H54 (cell line): Measurements from ENCODE around the gene SKAP1.
"Not testable (repeated sequence)": the region's sequence is repeated elsewhere in the genome, so short reads cannot be mapped to it uniquely, and the experiment has no call there.

Source experiments
- DNase-seq: peaks from one replicate; pipeline ENCODE4 v3.0.0; 2011; ENCODE audit warnings: low spot score, mixed read lengths; ENCODE audit not compliant: insufficient read length
- FAIRE-seq: peaks from 3 replicates; lab custom pipeline; 2011; peaks lifted over from hg19 to GRCh38; lab: Jason Lieb, UNC
- POLR2A ChIP-seq: IDR thresholded peaks from 2 replicates; pipeline ENCODE4 v1.6.1; 2011; ENCODE audit warnings: low read depth, mild to moderate bottlenecking, low read length

Gene SKAP1

GRCh38 chr17:48295362-48296288 lies 134.4 kb downstream of the SKAP1 start:
- FAIRE-seq, result no peak
- no peak for DNase-seq
- TF ChIP-seq POLR2A, result no peak

- TF ChIP-seq POLR2A, result no peak
- FAIRE-seq (peak; percentile 98), DNase-seq (no peak)
These were observed 135.1 kb downstream of the SKAP1 start for GRCh38 chr17:48294806-48295361.

DNA sequence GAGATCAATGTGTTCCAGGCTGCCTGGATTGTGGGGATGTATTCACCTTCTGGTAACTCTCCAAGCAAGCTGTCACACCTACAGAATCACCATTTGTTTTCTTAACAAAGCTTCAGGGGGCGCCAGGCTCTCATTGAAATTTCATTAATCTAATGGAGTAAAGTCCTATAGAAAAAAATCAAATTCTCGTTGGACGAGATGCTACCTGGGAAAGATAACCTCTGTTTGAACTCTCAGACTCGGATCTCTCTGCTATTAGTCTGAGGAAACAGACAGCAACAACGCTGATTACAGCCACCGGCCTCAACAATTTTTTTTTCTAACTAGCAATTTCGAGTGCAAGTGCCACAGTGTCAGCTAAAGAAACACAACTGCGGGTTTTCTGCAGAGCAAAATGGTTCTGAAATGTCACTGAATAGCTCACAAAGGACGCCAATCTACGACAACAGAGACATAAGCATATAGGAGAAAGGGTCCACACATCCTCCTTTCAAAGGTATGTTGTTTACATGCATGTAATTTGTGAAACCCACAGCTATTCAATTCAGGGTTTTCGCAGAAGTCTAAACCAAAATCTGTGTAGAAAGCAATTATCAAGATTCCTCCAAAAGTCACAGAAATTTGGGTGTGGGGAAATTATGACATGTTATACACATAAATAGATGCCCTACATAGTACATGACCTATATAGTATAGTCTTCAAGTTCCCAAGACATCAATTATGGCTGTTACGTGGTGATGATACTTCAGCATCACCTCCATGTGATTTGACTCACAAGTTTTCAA lies 135.8 kb downstream of the SKAP1 start:
- DNase-seq, result no peak
- no peak for FAIRE-seq
- no peak for TF ChIP-seq POLR2A

GRCh38 chr17:48293319-48294019 lies 136.5 kb downstream of the SKAP1 start:
- FAIRE-seq, result peak; percentile 65
- no peak for TF ChIP-seq POLR2A
- DNase-seq, result no peak

DNA sequence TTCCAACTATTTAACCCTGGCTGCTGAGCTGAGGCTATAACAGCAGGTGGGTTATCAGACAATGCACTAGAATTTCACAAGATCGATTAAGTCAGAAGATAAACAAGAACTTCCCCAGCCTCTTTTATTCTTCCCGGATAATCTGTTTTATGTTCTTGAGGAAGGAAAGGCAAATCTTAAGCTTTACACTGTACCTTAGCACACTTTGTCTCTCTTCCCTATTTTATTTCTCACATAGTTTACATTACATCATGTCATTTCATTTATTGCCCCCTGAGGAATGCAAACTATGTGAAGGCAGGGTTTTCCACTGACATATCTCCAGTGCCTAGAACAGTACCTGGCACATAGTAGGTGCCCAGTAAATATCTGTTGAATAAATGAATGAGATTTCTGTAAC lies 139.6 kb downstream of the SKAP1 start:
- FAIRE-seq (no peak), DNase-seq (no peak)
- TF ChIP-seq POLR2A, result no peak

DNA sequence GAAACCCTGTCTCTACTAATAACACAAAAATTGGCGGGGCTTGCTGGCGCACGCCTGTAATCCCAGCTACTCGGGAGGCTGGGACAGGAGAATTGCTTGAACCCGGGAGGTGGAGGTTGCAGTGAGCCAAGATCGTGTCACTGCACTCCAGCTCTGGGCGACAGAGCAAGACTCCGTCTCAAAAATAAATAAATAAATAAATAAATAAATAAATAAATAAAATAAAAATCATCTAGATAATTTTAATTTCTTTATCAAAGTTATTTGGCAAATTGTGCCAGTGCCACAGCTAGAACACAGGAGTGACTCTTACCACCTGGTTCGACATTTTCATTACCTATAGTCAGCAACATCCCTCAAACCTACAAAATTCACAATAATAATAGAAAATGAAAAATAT lies 143.1 kb downstream of the SKAP1 start:
- not testable (repeated sequence) for FAIRE-seq, DNase-seq

GRCh38 chr17:48285614-48286013 lies 144.4 kb downstream of the SKAP1 start:
- no peak for TF ChIP-seq POLR2A
- FAIRE-seq (peak; percentile 57), DNase-seq (no peak)

DNA sequence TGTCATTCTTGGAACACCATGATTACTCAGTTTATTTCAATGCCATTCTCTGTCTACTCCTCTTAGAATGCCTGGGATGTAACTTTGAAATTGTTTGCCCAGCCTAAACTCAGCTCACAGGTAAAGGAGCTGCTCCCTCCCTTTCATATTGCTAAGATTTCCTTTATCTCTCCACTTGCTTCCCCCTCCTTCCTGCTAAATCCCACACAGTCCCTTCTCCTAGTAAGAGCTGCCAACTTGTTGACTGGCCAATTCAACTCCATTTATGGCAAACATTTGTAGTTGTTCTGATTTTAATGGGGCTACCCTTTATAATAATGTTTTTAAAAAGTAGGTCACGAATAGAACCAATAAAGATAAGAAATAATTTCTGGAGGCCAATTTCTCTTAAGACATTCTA lies 146.1 kb downstream of the SKAP1 start:
- DNase-seq (no peak), FAIRE-seq (peak; percentile 66)
- no peak for TF ChIP-seq POLR2A

GRCh38 chr17:48283411-48283810 lies 146.6 kb downstream of the SKAP1 start:
- no peak for DNase-seq
- peak; percentile 68 for FAIRE-seq
- no peak for TF ChIP-seq POLR2A

- no peak for TF ChIP-seq POLR2A
- no peak for DNase-seq
- peak; percentile 62 for FAIRE-seq
These were observed 147.7 kb downstream of the SKAP1 start for GRCh38 chr17:48282303-48282702.

DNA sequence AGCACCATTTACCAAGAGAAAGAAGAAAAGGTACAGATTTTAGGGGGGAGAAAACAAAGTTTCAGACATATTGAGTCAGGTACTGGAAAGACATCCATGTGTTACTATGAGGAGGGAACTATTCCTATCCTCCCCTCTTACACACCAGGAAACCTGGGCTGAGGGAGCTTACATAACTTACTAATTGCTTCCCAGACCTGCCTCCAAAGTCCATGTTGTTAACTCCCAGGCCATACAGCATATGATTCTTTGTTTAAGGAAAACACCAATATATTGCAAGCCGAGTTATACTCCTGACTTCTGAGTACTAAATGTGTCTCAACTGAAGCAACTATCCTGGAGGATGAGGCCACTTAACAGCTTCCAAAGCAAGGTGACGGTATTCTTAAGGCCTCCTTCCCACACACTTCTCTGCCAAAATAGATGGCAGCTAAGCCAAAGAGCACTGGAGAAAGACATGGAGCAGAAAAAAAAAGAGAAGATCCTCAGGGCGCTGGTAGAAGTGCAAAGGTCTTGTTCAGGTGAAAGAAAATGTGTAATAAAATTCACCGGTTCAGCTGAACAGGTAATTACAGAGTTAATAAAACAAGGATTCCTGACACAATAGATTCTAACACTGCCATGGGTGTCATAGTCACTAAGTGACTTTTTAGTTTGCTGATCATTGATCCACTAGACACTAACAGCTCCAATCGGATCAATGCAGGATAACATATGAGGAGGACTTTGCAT lies 151.1 kb downstream of the SKAP1 start:
- FAIRE-seq, result no peak

GRCh38 chr17:48276776-48277175 lies 153.2 kb downstream of the SKAP1 start:
- TF ChIP-seq POLR2A, result no peak
- FAIRE-seq (no peak), DNase-seq (no peak)

More for the DNA sequence above, 151.1 kb downstream of the SKAP1 start:
- DNase-seq, result no peak
- TF ChIP-seq POLR2A, result no peak

- no peak for FAIRE-seq
These were observed 159.1 kb downstream of the SKAP1 start for GRCh38 chr17:48270899-48271298.

More at GRCh38 chr17:48270899-48271298, 159.1 kb downstream of the SKAP1 start:
- DNase-seq, result no peak
- no peak for TF ChIP-seq POLR2A
